HL-60 (cell line): ENCODE results near the gene SART3.

Experiments used
- GABPA ChIP-seq: IDR thresholded peaks from 2 replicates; pipeline ENCODE4 v1.6.1; 2012; ENCODE audit warnings: low read depth
- POLR2AphosphoS5 ChIP-seq: IDR thresholded peaks from 2 replicates; pipeline ENCODE4 v1.6.1; 2012; ENCODE audit warnings: low read depth
- TF ChIP-seq, protein P1 (sequence below): IDR thresholded peaks from one replicate; pipeline ENCODE4 v1.5.1; 2011; ENCODE audit warnings: low read length, control low read depth, inconsistent platforms; ENCODE audit not compliant: insufficient read depth

DNA sequence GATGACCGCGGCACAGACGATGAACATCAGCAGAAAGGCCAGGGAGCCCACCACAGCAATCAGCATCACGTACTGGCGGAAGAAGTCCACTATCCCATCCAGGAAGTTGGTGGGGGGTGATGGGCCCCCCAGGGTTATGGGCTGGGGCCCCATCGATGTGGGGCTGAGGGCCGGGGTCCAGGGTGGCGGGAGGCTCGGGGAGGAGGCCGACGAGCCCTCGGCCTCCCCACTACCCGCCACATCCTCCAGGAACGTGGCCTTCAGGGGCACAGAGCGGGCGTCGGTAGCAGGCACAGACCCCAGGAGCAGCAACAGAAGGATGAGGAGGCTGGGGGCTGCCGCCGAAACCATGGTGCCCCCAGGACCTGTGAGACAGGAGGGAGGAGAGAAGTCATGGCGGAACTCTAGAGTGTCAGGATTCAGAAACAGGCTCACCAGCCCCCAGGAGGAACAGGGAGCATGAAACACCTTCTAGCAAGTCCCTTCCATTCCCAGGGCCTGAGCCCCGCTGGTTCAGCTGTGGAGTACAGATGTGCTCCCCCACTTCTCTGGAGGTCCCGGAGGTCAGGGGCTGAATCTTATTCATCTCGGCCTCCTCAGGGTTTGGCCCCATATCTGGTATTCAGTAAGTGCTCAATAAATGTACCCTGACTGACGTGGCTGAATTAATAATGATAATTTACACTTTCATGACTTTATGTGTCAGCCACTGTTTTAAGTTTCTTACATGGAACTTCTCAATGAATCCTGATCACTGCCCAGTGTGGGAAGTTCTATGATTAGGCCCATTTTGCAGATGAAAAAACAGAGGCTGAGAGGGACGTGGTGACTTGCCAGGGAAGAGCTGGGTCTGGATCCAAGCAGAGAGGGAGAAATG lies 31.3 kb upstream of the SART3 start:
- TF ChIP-seq, protein P1, sequence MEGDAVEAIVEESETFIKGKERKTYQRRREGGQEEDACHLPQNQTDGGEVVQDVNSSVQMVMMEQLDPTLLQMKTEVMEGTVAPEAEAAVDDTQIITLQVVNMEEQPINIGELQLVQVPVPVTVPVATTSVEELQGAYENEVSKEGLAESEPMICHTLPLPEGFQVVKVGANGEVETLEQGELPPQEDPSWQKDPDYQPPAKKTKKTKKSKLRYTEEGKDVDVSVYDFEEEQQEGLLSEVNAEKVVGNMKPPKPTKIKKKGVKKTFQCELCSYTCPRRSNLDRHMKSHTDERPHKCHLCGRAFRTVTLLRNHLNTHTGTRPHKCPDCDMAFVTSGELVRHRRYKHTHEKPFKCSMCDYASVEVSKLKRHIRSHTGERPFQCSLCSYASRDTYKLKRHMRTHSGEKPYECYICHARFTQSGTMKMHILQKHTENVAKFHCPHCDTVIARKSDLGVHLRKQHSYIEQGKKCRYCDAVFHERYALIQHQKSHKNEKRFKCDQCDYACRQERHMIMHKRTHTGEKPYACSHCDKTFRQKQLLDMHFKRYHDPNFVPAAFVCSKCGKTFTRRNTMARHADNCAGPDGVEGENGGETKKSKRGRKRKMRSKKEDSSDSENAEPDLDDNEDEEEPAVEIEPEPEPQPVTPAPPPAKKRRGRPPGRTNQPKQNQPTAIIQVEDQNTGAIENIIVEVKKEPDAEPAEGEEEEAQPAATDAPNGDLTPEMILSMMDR, result no peak
- TF ChIP-seq GABPA (no peak), POLR2AphosphoS5 (no peak)
